H9 (cell line): ENCODE results near the gene TXNDC17. TPM values are rescaled to one million over a fixed set of nuclear protein-coding genes. Genes with fewer than 3 reads are reported as not detected.
A peak's percentile ranks its signal among the peaks of the same experiment; 100 is the strongest.

Experiments used
- DNase-seq: peaks from one replicate; pipeline ENCODE4 v3.0.0-alpha.2; 2017
- H2AFZ ChIP-seq: one replicate; pipeline ENCODE4 v1.6.1; 2013; ENCODE audit warnings: mild to moderate bottlenecking, low read length, control low read depth, moderate library complexity
- H2AK5ac ChIP-seq: 2 replicates; pipeline ENCODE4 v1.6.1; 2013; ENCODE audit warnings: low read length, control low read depth, mixed read lengths; ENCODE audit not compliant: insufficient read length
- H2BK120ac ChIP-seq: one replicate; pipeline ENCODE4 v1.6.1; 2013; ENCODE audit warnings: low read depth, mild to moderate bottlenecking, low read length, control low read depth, inconsistent platforms; ENCODE audit not compliant: poor library complexity, severe bottlenecking
- H2BK12ac ChIP-seq: 2 replicates; pipeline ENCODE4 v1.6.1; 2013; ENCODE audit warnings: low read length, control low read depth, mixed read lengths, low read depth; ENCODE audit not compliant: insufficient read length
- H2BK15ac ChIP-seq: 2 replicates; pipeline ENCODE4 v1.6.1; 2013; ENCODE audit warnings: low read depth, low read length, control low read depth
- H2BK20ac ChIP-seq: one replicate; pipeline ENCODE4 v1.6.1; 2013; ENCODE audit warnings: low read depth, mild to moderate bottlenecking, low read length, control low read depth, inconsistent platforms; ENCODE audit not compliant: poor library complexity, severe bottlenecking
- H2BK5ac ChIP-seq: 2 replicates; pipeline ENCODE4 v1.6.1; 2013; ENCODE audit warnings: low read length, control low read depth, mixed read lengths; ENCODE audit not compliant: insufficient read length
- H3K14ac ChIP-seq: 2 replicates; pipeline ENCODE4 v1.6.1; 2013; ENCODE audit warnings: low read length, control low read depth; ENCODE audit not compliant: insufficient read depth
- H3K18ac ChIP-seq: 2 replicates; pipeline ENCODE4 v1.6.1; 2013; ENCODE audit warnings: low read depth, mild to moderate bottlenecking, mixed read lengths, low read length, control low read depth; ENCODE audit not compliant: insufficient read length
- H3K23ac ChIP-seq: 2 replicates; pipeline ENCODE4 v1.6.1; 2013; ENCODE audit warnings: low read length, control low read depth, mixed read lengths, low read depth; ENCODE audit not compliant: insufficient read length
- H3K23me2 ChIP-seq: 2 replicates; pipeline ENCODE4 v1.6.1; 2013; ENCODE audit warnings: low read depth, mild to moderate bottlenecking, mixed read lengths, low read length, control low read depth; ENCODE audit not compliant: insufficient read length, poor library complexity, severe bottlenecking
- H3K27ac ChIP-seq: 2 replicates; pipeline ENCODE4 v1.5.1; 2013; ENCODE audit warnings: low read length, control low read depth, mixed read lengths, low read depth; ENCODE audit not compliant: insufficient read length
- H3K27me3 ChIP-seq: 2 replicates; pipeline ENCODE4 v1.6.1; 2013; ENCODE audit warnings: low read length, control low read depth, inconsistent platforms; ENCODE audit not compliant: insufficient read depth
- H3K4ac ChIP-seq: 2 replicates; pipeline ENCODE4 v1.6.1; 2013; ENCODE audit warnings: low read depth, mild to moderate bottlenecking, control low read depth, inconsistent platforms, low read length, moderate library complexity
- H3K4me1 ChIP-seq: 2 replicates; pipeline ENCODE4 v1.6.1; 2013; ENCODE audit warnings: low read length, control low read depth, inconsistent platforms; ENCODE audit not compliant: insufficient read depth
- H3K4me2 ChIP-seq: 2 replicates; pipeline ENCODE4 v1.6.1; 2013; ENCODE audit warnings: low read length, control low read depth, mixed read lengths; ENCODE audit not compliant: insufficient read length, insufficient read depth
- H3K56ac ChIP-seq: 2 replicates; pipeline ENCODE4 v1.6.1; 2013; ENCODE audit warnings: low read depth, mild to moderate bottlenecking, mixed read lengths, low read length, control low read depth; ENCODE audit not compliant: insufficient read length
- H3K79me1 ChIP-seq: 2 replicates; pipeline ENCODE4 v1.6.1; 2013; ENCODE audit warnings: low read depth, mild to moderate bottlenecking, moderate library complexity, low read length, control low read depth, inconsistent platforms; ENCODE audit not compliant: insufficient read depth, poor library complexity, severe bottlenecking
- H3K79me2 ChIP-seq: 2 replicates; pipeline ENCODE4 v1.6.1; 2013; ENCODE audit warnings: low read length, control low read depth, inconsistent platforms; ENCODE audit not compliant: insufficient read depth
- H3K9ac ChIP-seq: 2 replicates; pipeline ENCODE4 v1.6.1; 2013; ENCODE audit warnings: low read length, control low read depth, mixed read lengths; ENCODE audit not compliant: insufficient read length; ENCODE audit errors: extremely low read depth
- H3K9me3 ChIP-seq: one replicate; pipeline ENCODE4 v1.6.1; 2013; ENCODE audit warnings: low read depth, low read length, inconsistent platforms; ENCODE audit not compliant: control insufficient read depth
- H3T11ph ChIP-seq: one replicate; pipeline ENCODE4 v1.6.1; 2013; ENCODE audit warnings: mild to moderate bottlenecking, low read length, control low read depth, inconsistent platforms
- H4K20me1 ChIP-seq: one replicate; pipeline ENCODE4 v1.6.1; 2013; ENCODE audit not compliant: control insufficient read depth, insufficient read length, insufficient read depth
- H4K5ac ChIP-seq: 2 replicates; pipeline ENCODE4 v1.6.1; 2013; ENCODE audit warnings: low read depth, mild to moderate bottlenecking, mixed read lengths, low read length, control low read depth; ENCODE audit not compliant: insufficient read length
- H4K8ac ChIP-seq: replicated peaks from 2 replicates; pipeline ENCODE4 v1.6.1; 2013; ENCODE audit warnings: low read length, control low read depth, mixed read lengths, low read depth; ENCODE audit not compliant: insufficient read length
- H4K91ac ChIP-seq: 2 replicates; pipeline ENCODE4 v1.6.1; 2013; ENCODE audit warnings: low read depth, mild to moderate bottlenecking, moderate library complexity, mixed read lengths, low read length, control low read depth; ENCODE audit not compliant: insufficient read length
- H3K27ac Mint-ChIP-seq, 3 experiments: 2 replicates in 2 of 3; 3 replicates in 1 of 3; pipeline ENCODE4 v1.8.0; 2020 to 2021; ENCODE audit warnings: mixed read lengths in 3 of 3, mild to moderate bottlenecking in 1 of 3, moderate library complexity in 1 of 3
- H3K27me3 Mint-ChIP-seq: 2 replicates; pipeline ENCODE4 v1.8.0; 2021; ENCODE audit warnings: low read depth, mild to moderate bottlenecking, moderate library complexity, mixed read lengths
- H3K36me3 Mint-ChIP-seq, 3 experiments: 2 replicates in 2 of 3; 3 replicates in 1 of 3; pipeline ENCODE4 v1.8.0; 2020 to 2021; ENCODE audit warnings: low read depth in 3 of 3, mixed read lengths in 3 of 3; ENCODE audit not compliant: insufficient read depth in 1 of 3
- H3K4me1 Mint-ChIP-seq, 2 experiments: 2 replicates each; pipeline ENCODE4 v1.8.0; 2020; ENCODE audit warnings: mixed read lengths in 2 of 2
- H3K4me3 Mint-ChIP-seq, 2 experiments: 2 replicates in 1 of 2; 3 replicates in 1 of 2; pipeline ENCODE4 v1.8.0; 2020 to 2021; ENCODE audit warnings: mild to moderate bottlenecking in 2 of 2, mixed read lengths in 2 of 2, moderate library complexity in 1 of 2
- H3K9me3 Mint-ChIP-seq, 2 experiments: 2 replicates in 1 of 2; 3 replicates in 1 of 2; pipeline ENCODE4 v1.8.0; 2020; ENCODE audit warnings: mild to moderate bottlenecking in 2 of 2, mixed read lengths in 2 of 2, moderate library complexity in 1 of 2
- WGBS: extraction: QIAGEN DNeasy Blood & Tissue Kit; methylation state at CpG from one replicate; pipeline ENCODE4 v1.1.7; 2013; ENCODE audit warnings: missing lambda C conversion rate, low lambda C conversion rate, mixed read lengths; ENCODE audit not compliant: insufficient read length; ENCODE audit errors: extremely low coverage; 5-methylcytosine and 5-hydroxymethylcytosine counted together
- total RNA-seq: library from RNA; stranded (reverse); gene quantifications from 2 replicates; pipeline ENCODE4 v1.2.1, GENCODE V29; 2021
- TF ChIP-seq, protein P1 (sequence below): fragments of 200-600 bp; sonication (generic); conservative IDR thresholded peaks from 3 replicates; pipeline ENCODE4 v1.8.0; 2021; ENCODE audit warnings: antibody characterized with exemption, mild to moderate bottlenecking

The TXNDC17 gene
- total RNA-seq, 1 experiment from 2014 or later, result 170 TPM

- no peaks in the 10 kb centered on the region for H3K9me3 ChIP-seq
- no CpG with 5 or more reads among the region's 15 CpGs for WGBS
- H4K20me1 ChIP-seq, result no peaks in the 10 kb centered on the region
- H3K4me1 ChIP-seq, result no peaks in the 10 kb centered on the region
- peaks cover 2% of the 10 kb centered on the region; the same call in 1 of the 2 replicates for H3K79me2 ChIP-seq
- no peak overlapping the region for H2AFZ ChIP-seq
- H4K8ac ChIP-seq, result no peak overlapping the region
- no peak overlapping the region for H2BK5ac ChIP-seq
- H3K27me3 Mint-ChIP-seq, result no peaks in the 10 kb centered on the region; the same call in 1 of the 2 replicates
- H2BK15ac ChIP-seq, result no peak overlapping the region
- TF ChIP-seq, protein P1, sequence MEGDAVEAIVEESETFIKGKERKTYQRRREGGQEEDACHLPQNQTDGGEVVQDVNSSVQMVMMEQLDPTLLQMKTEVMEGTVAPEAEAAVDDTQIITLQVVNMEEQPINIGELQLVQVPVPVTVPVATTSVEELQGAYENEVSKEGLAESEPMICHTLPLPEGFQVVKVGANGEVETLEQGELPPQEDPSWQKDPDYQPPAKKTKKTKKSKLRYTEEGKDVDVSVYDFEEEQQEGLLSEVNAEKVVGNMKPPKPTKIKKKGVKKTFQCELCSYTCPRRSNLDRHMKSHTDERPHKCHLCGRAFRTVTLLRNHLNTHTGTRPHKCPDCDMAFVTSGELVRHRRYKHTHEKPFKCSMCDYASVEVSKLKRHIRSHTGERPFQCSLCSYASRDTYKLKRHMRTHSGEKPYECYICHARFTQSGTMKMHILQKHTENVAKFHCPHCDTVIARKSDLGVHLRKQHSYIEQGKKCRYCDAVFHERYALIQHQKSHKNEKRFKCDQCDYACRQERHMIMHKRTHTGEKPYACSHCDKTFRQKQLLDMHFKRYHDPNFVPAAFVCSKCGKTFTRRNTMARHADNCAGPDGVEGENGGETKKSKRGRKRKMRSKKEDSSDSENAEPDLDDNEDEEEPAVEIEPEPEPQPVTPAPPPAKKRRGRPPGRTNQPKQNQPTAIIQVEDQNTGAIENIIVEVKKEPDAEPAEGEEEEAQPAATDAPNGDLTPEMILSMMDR, result no peak
- H3K56ac ChIP-seq, result no peak overlapping the region
- H3K18ac ChIP-seq, result no peak overlapping the region
- H3K36me3 Mint-ChIP-seq, result peaks cover 8 to 25% (median 25%) of the 10 kb centered on the region in 3 experiments; a peak in 6 of 7 replicates
- H3K4me1 Mint-ChIP-seq, result peaks cover 15 to 20% of the 10 kb centered on the region in 2 experiments
- H3K27ac ChIP-seq, result no peak overlapping the region
- no peak overlapping the region for H4K91ac ChIP-seq
- peak overlapping the region; percentile 91 to 94 for H3K4me3 Mint-ChIP-seq
- H3T11ph ChIP-seq, result no peak overlapping the region
- H3K79me1 ChIP-seq, result no peaks in the 10 kb centered on the region
- no peaks in the 10 kb centered on the region for H3K27me3 ChIP-seq
- no peak overlapping the region for H3K4ac ChIP-seq
- no peak overlapping the region for H3K23ac ChIP-seq
- peaks cover 18% of the 10 kb centered on the region for H3K23me2 ChIP-seq
- no peak overlapping the region for H2BK12ac ChIP-seq
- no peak overlapping the region for H2AK5ac ChIP-seq
- H2BK20ac ChIP-seq, result no peak overlapping the region
- H3K27ac Mint-ChIP-seq, result peak overlapping the region in 2 of 3 experiments; percentile 28 to 89; a peak in 2 of 7 replicates
- peak overlapping the region; percentile 4 for H3K9ac ChIP-seq
- no peak overlapping the region; the same call in 1 of the 2 replicates for H3K14ac ChIP-seq
- no peak overlapping the region for H4K5ac ChIP-seq
- DNase-seq, result no peak
- H3K4me2 ChIP-seq, result peak overlapping the region; percentile 99
- no peak overlapping the region for H2BK120ac ChIP-seq
- H3K9me3 Mint-ChIP-seq, result no peaks in the 10 kb centered on the region
Measured at GRCh38 chr17:6639014-6639585, 1.8 kb upstream of the TXNDC17 start.
